Measurements from ENCODE around the gene SAV1.
A peak's percentile ranks its signal among the peaks of the same experiment; 100 is the strongest.
"Not testable (repeated sequence)": the region's sequence is repeated elsewhere in the genome, so short reads cannot be mapped to it uniquely, and the experiment has no call there.

Gene SAV1

DNA sequence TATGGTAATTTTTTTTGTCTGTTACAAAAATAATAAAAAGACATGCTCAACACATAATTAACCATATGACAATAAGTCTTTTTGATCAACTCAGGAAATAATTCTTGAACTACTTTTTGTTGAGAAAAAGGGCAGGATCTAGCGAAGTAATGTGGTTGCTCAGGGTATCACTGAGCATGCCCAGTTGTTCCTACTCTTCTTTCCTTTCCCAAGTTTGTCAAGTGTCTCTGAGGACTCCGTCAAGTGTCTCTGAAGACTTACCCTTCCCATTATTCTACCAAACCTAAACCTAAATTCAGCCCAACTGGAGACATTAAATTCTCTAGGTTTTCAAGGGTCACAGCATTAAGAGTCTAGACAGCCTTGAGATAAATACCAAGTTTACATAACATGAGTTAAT is 3.5 kb downstream of the SAV1 start:
- not testable (repeated sequence) for DNase-seq

DNA sequence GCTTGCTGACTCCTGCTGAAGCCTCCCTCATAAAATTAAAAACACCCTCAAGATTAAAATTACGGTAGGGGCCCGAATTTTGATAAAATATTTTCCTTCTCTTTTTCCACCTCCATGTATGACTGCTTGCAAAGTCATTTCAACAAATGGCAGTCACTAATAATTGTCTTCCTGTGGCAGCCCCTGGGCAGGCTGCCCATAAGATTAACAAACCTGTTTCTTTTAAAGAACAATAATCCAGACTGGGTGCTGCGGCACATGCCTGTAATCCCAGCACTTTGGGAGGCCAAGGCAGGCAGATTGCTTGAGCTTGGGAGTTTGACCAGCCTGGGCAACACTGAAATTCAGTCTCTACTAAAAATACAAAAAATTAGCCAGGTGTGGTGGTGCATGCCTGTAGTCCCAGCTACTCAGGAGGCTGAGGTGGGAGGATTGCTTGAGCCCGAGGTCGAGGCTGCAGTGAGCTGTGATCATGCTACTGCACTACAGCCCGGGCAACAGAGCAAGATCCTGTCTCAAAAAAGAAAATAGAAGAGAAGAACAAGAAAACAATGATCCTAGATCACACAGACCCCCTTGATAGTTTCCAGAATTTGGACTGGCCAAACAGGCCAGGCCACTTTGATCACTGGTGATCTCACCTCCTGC is 8.7 kb downstream of the SAV1 start:
- DNase-seq, result no peak

DNA sequence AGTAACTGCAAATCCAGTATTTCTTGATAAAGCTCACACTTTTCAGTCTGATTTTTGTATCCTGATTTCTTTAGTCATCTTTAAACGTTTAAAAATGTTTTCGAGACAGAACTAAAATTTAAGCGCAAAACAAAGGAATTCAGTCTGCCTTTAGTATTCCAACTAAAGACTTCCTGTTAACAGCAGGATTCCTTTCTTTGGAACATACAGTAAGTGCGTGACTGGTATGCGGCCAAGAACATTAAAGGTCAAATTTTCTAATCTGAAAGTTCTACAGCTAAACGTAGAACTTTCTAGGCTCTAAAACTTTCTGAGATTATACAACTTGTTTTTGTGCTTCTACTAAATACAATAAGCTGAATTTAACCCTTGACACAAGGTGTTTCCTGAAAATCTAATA is 9.9 kb downstream of the SAV1 start:
- DNase-seq, result no peak

DNA sequence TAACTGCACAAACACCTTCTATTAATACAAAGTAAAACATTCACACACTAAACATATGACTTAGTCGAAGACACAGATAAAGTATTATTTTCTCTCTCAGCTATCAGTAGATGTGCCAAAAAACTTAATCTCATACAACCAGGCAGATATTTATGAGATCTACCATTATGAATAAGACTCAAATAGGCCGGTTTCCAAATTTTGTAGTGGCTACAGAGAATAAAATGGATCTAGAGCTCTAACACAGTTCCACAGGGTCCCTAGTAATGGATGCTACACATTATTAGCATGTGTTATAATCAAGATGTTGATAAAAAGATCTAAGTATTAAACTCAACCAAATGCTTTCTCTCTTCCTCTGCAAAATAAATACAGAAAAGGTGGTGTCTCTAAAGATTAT is 10.4 kb downstream of the SAV1 start:
- DNase-seq, result no peak

DNA sequence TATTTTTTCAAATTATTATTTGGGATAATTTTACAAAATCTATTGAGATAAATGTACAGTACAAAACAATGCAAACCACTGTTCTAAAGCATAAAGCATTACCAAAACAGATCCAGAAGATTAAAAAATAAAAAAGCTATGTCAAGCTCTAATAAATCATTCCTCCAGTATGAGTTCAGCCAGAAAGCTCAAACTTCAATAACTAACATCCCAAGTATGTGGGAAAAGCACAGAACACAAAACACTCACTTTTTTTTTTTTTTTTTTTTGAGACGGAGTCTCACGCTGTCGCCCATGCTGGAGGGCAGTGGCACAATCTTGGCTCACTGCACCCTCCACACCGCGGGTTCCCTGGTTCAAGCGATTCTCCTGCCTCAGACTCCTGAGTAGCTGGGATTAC is 11.3 kb downstream of the SAV1 start:
- DNase-seq, result no peak

DNA sequence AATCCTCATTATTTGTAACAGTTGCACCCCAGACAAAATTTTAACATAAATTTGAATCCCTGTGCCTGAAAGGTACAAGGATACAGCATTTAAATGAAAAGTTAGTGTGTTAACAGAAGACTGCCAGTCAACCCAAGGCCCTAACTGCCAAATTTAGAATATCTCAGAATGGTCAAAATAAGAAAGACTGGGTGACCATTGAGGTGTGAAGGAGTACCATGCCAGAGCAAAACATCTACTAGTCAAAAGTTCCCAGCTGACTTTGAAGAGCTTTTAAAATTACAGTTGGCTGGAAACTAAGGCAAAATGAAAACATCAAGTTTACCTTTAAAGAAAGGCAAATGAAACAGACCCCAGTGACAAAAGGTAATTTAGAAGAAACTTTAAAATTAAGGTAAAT is 18.4 kb downstream of the SAV1 start:
- no peak for DNase-seq

DNA sequence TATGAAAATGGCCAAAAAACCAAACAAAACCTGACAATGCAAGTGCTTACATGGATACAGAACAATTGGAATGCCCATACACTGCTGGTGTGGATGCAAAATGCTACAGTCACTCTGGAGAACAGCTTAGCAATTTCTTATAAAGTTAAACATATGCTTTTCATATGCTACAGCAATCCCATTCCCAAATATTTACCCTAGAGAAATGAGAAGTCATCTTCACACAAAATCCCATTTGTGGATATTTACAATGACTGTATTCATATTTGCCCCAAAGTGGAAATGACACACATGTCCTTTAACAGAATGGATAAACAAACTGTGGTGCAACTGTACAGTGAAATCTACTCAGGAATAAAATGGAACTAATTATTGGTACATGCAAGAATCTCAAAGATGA is 20.4 kb downstream of the SAV1 start:
- no peak for DNase-seq

DNA sequence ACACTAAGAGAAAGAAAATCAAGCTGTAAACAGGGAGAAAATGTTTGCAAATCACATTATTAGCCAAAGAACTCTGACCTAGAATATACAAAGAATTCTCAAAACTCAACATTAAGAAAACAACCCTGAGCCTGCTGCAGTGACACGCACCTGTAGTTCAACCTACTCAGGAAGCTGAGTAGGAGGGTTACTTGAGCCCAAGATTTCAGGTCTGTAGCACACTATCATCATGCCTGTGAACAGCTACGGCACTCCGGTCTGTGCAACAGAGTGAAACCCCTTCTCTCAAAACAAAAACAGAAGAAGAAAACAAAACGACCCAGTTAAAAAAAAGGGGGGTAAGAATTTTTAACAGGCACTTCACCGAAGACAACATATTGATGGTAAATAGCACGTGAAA is 20.8 kb downstream of the SAV1 start:
- DNase-seq, result no peak

DNA sequence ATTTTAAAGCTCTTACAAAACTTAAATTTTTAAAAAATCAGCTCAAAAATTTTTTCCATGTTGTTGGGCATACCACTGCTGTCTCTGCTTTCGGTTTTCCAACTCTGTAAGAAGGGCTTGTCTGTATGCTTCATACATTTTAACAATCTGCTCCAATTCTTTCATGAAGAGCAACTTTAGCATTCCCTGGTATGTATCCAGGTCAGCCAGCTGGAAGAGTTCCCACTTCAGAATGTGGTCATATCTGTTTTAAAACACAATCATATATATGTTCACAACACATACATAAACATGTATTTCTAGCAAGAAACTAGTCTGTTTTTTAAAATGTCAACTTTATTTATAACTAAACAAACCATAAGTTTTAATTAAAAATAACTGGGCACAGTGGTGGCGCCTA is 33.0 kb downstream of the SAV1 start:
- DNase-seq, result no peak

DNA sequence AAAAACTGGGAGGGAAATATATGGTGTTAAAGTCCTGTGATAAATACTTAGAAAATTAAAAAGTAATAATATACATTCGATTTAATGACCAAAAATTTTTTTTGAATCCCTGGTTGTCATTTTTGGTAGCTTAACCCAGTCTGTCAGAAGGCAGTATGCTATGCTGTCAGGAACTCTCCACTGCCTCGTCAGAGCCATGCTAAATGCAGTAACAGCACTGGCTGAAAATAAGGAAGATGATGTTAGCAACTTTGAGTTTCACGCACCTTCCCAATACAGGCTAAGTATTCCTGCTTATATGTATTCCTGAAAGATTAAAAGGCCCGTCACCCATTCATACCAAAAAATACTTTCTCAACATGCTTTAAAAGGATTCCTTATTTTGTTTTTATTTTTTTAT is 34.2 kb downstream of the SAV1 start:
- no peak for DNase-seq

DNA sequence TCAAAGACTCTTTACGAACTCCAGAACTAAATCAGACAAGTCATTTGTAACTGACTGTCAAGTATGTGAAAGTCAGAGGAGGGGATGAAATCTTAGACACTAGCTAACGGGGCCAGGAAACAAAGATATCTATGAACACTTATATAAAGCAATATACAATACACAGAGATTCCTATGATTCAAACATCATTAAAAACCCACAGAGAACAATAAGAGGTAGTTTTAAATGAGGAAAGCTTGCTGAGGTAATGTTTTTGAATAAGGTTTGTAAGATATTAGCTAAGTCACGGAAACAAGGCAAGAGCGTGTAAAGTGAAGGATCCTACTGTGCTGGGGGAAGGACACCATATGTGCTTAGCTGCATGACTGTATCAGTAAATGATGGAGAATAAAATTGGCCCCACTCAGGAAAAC is 36.7 kb downstream of the SAV1 start:
- DNase-seq, result no peak

DNA sequence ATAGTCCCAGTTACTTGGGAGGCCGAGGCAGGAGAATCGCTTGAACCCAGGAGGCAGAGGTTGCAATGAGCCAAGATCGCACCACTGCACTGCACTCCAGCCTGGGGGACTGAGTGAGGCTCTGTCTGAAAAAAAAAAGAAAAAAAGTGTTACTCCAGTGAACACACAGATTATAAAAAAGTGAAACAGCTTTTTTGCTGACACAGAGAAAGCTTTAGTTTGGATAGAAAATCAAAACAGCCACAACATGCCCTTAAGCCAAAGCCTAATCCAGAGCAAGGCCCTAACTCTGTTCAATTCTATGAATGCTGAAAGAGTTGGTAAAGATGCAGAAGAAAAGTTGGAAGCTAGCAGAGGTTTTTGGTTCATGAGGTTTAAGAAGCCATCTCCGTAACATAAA is 43.2 kb downstream of the SAV1 start:
- DNase-seq, result not testable (repeated sequence)

DNA sequence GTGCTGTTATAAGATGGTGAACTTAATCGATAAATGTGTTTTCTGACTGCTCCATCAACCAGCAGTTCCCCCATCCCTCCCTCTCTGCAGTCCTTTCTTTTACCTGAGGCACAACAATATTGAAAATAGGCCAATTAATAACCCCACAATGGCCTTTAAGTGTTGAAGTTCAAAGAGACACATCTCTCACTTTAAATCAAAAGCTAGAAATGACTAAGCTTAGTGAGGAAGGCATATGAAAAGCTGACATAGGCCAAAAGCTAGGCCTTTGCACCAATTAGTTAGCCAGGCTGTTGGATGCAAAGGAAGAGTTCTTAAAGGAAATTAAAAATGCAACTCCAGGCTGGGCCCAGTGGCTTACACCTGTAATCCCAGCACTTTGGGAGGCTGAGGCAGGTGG is 43.7 kb downstream of the SAV1 start:
- no peak for DNase-seq

DNA sequence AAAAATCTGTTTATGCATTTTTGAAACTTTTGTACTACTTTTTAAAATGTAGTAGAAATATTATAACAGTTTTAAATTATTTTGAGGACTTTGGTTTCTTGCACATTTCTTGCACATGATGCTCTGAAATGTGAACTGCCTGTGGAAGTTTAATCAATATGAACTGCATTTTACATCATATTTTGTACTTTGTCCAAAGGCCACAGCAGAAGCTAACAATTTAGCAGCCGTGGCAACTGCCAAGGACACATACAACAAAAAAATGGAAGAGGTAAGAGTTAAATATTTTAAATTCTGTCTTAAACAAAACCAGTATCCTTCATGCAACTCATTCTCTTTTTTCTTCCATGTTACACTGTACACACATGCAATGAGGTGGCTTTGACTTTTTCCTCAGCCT is 45.1 kb downstream of the SAV1 start:
- DNase-seq, result no peak

DNA sequence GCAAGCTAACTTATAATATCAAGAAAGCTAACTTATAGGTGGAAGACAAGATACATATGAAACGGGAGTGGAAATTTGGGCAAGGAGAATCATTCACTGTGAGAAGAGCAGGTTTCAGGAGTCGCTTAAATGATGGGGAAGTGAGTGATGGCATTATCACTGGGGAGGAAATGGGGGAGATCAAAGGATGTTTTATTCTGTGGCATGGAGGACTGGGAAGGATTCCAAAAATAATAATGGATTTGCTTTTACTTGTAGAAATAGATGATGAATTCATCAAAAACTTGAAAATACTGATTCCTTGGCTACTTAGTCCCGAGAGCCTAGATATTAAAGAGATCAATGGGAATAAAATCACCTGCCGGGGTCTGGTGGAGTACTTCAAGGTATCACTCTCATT is 47.8 kb downstream of the SAV1 start:
- no peak for DNase-seq

DNA sequence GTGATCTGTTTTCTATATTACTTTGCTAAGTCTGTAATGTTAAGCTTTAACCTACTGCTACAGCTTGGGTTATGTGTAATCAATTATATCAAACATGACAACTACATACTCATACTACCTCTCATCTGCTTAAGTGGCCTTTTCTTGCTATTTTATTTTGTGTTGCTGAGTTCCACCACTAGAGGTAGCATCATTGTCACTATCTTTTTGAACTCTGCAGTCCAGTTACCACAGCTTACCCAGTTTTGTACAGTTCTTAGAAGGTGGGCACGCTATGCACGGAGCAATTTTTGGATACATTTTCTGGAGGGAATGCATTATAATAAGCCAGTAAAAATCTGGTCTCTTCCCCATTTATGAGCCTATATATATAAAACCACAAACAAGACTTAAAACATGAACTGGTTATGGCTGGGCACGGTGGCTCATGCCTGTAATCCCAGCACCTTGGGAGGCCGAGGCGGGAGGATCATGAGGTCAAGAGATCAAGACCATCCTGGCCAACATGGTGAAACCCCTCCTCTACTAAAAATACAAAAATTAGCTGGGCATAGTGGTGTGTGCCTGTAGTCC is 48.5 kb downstream of the SAV1 start:
- no peak for DNase-seq

DNA sequence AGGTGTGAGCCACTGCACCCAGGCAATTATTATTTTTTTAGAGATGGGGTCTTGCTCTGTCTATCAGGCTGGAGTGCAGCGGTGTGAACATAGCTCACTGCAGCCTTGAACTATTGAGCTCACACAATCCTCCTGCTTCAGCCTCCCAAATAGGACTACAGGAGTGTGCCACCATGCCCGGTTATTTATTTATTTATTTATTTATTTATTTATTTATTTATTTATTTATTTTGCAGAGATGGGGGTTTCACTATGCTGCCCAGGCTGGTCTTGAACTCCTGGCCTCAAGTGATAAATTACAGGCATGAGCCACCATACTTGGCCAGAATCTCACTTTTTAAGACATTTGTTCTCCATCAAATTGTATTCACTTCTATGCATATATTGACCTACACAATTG is 51.8 kb downstream of the SAV1 start:
- DNase-seq, result no peak

DNA sequence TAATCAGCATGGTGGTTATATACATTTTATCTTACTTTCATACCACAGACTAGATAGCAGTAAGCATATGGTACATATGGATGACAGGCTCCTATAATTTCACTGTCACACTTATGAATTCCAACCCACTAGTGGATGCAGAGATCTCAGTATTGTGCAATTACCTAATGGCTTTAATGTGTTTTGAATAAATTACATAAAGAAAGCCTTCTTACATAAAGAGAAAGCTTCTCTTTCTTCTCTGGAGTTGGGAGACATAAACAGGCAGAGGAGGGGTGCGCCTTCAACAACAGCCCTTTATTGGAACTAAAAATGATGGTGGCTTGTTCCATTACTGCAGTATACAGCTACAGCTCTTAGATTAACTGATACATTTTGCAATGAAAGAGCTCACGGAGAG is 52.6 kb downstream of the SAV1 start:
- DNase-seq, result no peak

DNA sequence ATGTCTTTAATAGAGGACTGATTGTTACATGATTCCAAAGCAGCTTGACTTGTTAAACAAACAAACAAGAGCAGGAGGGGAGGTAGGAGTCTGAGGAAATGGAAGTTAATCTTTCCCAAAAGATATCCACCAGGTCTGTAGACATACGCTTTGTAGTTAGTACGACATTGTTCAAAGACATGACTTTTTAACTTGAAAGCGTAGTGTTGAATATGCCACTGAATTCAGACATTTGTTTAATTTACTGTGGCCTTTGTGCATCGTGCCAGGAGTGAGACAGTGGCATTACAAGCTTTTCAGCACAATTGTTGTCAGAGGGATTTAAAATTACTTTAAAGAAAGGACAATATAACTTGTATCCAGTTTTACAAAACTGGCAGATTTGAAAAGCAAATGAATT is 53.0 kb downstream of the SAV1 start:
- no peak for DNase-seq

DNA sequence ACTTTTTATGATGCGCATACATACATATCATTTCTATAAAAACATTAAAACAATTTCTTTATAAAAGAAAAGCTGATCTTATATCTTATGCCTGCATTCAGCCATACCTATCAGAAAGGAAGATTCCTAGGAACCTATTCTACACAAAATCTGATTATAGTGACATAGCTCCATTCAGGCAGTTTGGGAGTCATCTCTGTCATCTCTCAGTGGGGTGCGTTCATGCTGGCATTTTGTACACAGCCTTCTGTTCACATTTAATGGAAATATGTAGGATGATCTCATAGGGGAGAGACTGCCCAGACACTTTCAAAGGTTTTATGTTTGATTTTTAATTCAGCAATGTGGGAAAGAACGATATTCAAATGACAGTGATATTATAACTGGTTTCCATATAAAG is 55.3 kb downstream of the SAV1 start:
- DNase-seq, result no peak

DNA sequence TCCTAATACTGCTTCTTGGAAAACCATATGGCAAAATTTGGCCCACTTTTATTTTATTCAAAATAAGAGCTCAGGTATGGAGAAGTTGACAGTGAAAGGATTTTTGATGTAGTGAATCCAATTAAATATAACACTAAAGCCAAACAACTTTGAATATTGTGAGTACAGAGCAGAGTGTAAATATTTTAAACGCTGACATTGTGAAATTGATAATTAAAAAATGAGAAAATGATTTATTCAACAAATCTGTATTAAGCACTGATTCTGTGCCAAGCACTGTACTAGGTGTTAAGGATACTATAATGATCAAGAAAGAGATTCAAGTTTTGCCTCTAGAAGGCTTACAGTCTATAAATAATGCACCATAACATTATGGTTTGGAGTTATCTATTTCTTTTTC is 57.6 kb downstream of the SAV1 start:
- DNase-seq, result no peak

DNA sequence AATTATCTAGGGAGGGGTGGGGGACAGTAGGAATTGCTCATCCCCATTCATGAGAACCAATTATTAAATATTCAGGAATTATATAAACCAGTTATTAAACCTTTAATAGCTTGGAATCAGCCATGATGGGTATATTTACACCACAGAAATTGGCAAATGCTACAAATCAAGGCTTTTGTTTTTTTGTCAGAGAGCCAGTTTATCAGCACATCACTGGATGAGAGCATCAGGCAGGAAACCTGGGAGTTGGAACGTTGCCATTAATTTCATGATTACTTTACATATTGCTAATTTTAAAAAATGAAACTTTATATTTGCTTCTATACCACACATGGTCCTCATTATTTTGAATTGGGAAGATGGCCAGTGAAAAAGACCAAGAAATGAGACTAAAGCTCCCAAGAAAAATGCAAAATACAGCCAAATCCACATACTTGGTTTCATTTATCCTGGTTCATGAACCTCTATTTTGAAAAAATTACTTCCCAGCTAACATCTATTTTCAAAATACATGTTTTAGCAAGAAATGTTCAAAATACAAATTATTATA is 59.7 kb downstream of the SAV1 start:
- no peak for DNase-seq

DNA sequence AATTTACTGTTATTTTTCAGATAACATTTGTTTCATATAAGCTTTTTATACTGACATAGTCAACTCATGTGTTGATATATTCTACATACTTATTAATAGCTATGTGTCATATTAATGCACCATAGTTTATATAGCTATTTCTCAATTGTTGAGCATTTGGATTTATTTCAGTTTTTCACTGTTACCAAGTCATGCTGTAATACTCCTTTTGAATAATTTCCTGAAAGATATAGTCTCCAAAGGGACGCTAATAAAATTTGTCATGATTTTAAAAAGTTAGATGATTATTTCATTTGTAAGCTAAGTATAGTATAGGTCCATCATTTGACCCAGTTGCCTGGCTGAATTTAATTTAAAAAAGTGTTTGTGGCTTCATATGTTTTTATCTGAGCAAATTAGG is 60.3 kb downstream of the SAV1 start:
- no peak for DNase-seq

DNA sequence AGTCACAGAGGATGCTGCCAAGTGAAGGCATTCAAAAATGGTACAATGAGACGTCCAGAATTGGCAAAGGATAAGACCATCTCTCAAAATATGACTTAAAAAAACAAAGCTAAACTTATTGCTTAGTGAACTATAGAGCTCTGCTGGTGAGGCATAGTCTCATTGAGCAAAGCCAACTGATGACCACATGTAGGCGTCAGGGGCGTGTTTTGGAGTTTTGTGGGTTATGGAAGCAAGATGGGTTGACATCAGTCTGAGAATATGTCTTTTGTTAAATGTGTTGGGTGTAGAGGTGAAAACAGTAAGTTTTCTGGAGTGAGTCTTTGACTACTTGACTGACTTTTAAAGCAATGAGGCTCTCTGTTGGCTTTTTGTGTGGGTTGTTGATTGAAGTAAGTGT is 60.9 kb downstream of the SAV1 start:
- DNase-seq, result peak; percentile 1

DNA sequence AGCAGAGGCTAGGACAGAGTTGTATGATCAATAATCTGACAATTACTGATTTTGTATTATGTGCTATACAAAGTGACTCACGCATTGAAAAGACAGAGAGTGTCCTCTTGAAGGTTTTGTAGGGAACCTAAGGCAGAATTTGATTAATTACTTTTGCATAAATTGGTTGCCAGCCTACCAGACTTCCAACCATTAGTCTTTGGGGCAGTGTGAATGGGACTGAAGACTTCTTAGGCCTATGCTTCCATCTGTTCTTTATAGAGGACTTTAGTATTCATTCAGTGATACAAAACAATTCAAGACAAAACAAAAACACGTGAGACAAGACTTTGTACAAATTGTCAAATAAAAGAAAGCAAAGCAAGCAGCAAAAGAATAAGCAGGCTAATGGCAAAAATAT is 61.6 kb downstream of the SAV1 start:
- no peak for DNase-seq
